Mesodermal cell (in vitro differentiated cells): ENCODE data around the gene CHST3.

Source experiments
- H3K27ac ChIP-seq: 2 replicates; pipeline ENCODE4 v1.7.0; 2013; ENCODE audit warnings: mild to moderate bottlenecking, low read depth, low read length, moderate library complexity; ENCODE audit not compliant: severe bottlenecking
- H3K36me3 ChIP-seq: 2 replicates; pipeline ENCODE4 v1.7.1; 2013; ENCODE audit warnings: mild to moderate bottlenecking, low read length, moderate library complexity; ENCODE audit not compliant: control insufficient read depth, insufficient read depth
- H3K4me1 ChIP-seq: one replicate; pipeline ENCODE4 v1.7.1; 2013; ENCODE audit warnings: mild to moderate bottlenecking, low read length; ENCODE audit not compliant: insufficient read depth, control insufficient read depth, poor library complexity, severe bottlenecking
- H3K4me3 ChIP-seq: 2 replicates; pipeline ENCODE4 v1.7.0; 2013; ENCODE audit warnings: low read length, control low read depth, mild to moderate bottlenecking; ENCODE audit not compliant: insufficient read depth, poor library complexity, severe bottlenecking; ENCODE audit errors: extremely low read depth
- H3K9me3 ChIP-seq: 2 replicates; pipeline ENCODE4 v1.7.1; 2013; ENCODE audit warnings: mild to moderate bottlenecking, low read length, moderate library complexity; ENCODE audit not compliant: control insufficient read depth
- WGBS, 2 experiments: methylation state at CpG; one replicate each; pipeline ENCODE4 v1.1.5; 2013; ENCODE audit warnings: missing lambda C conversion rate in 2 of 2; ENCODE audit not compliant: insufficient coverage in 2 of 2; 5-methylcytosine and 5-hydroxymethylcytosine counted together

Gene CHST3

GRCh38 chr10:71995449-71995848 lies 31.3 kb downstream of the CHST3 start:
- Histone ChIP-seq H3K4me3 (no peak overlapping the region), H3K4me1 (peaks cover 26% of the 10 kb centered on the region), H3K27ac (no peak overlapping the region), H3K9me3 (no peaks in the 10 kb centered on the region), H3K36me3 (no peaks in the 10 kb centered on the region)
- 80 to 100% methylated on average over 1 of the region's 3 CpGs for WGBS, 2 experiments

GRCh38 chr10:71995887-71996575 lies 31.8 kb downstream of the CHST3 start:
- Histone ChIP-seq H3K27ac (no peak overlapping the region), H3K36me3 (no peaks in the 10 kb centered on the region), H3K4me3 (no peak overlapping the region), H3K4me1 (peaks cover 26% of the 10 kb centered on the region), H3K9me3 (no peaks in the 10 kb centered on the region)
- WGBS, 2 experiments = 67 to 100% methylated on average over 1 of the region's 6 CpGs

GRCh38 chr10:71996592-71997371 lies 32.6 kb downstream of the CHST3 start:
- no peaks in the 10 kb centered on the region for H3K36me3 ChIP-seq
- H3K27ac ChIP-seq = no peak overlapping the region
- peaks cover 26% of the 10 kb centered on the region for H3K4me1 ChIP-seq
- no peaks in the 10 kb centered on the region for H3K9me3 ChIP-seq
- WGBS, 2 experiments = 92 to 100% methylated on average over 5 of the region's 13 CpGs
- no peak overlapping the region for H3K4me3 ChIP-seq

GRCh38 chr10:71998119-71998839 lies 34.1 kb downstream of the CHST3 start:
- H3K27ac ChIP-seq = peak overlapping the region; percentile 69
- no peak overlapping the region for H3K4me3 ChIP-seq

GRCh38 chr10:71998840-71999194 lies 34.6 kb downstream of the CHST3 start:
- peak overlapping the region; percentile 69 for H3K27ac ChIP-seq
- no peaks in the 10 kb centered on the region for H3K9me3 ChIP-seq
- peaks cover 26% of the 10 kb centered on the region for H3K4me1 ChIP-seq
- no peaks in the 10 kb centered on the region for H3K36me3 ChIP-seq
- H3K4me3 ChIP-seq = no peak overlapping the region
- 46% methylated on average over 2 of the region's 5 CpGs; no CpG with 5 or more reads in 1 of the 2 experiments for WGBS, 2 experiments

More at GRCh38 chr10:71998119-71998839, 34.1 kb downstream of the CHST3 start:
- H3K9me3 ChIP-seq = no peaks in the 10 kb centered on the region
- H3K4me1 ChIP-seq = peaks cover 26% of the 10 kb centered on the region
- no peaks in the 10 kb centered on the region for H3K36me3 ChIP-seq
- WGBS, 2 experiments = 92% methylated on average over 12 of the region's 14 CpGs

GRCh38 chr10:71999360-72000072 lies 35.3 kb downstream of the CHST3 start:
- WGBS, 2 experiments = 69 to 70% methylated on average over 13 to 18 of the region's 21 CpGs
- Histone ChIP-seq H3K4me1 (peaks cover 26% of the 10 kb centered on the region), H3K27ac (peak overlapping the region; percentile 69), H3K4me3 (no peak overlapping the region), H3K9me3 (no peaks in the 10 kb centered on the region), H3K36me3 (peaks cover 2% of the 10 kb centered on the region)

GRCh38 chr10:72000073-72001032 lies 36.2 kb downstream of the CHST3 start:
- Histone ChIP-seq H3K36me3 (peaks cover 5% of the 10 kb centered on the region), H3K4me1 (peaks cover 26% of the 10 kb centered on the region), H3K4me3 (no peak overlapping the region), H3K9me3 (no peaks in the 10 kb centered on the region), H3K27ac (no peak overlapping the region)
- WGBS, 2 experiments = 89 to 90% methylated on average over 10 to 13 of the region's 14 CpGs

- H3K36me3 ChIP-seq = peaks cover 8% of the 10 kb centered on the region
- H3K9me3 ChIP-seq = no peaks in the 10 kb centered on the region
- peaks cover 25% of the 10 kb centered on the region for H3K4me1 ChIP-seq
- H3K4me3 ChIP-seq = no peak overlapping the region
- 94 to 95% methylated on average over 3 to 4 of the region's 4 CpGs for WGBS, 2 experiments
- no peak overlapping the region for H3K27ac ChIP-seq
Measured at GRCh38 chr10:72001033-72001395, 36.8 kb downstream of the CHST3 start.

GRCh38 chr10:72002354-72003295 lies 38.4 kb downstream of the CHST3 start:
- 50 to 100% methylated on average over 2 to 3 of the region's 8 CpGs for WGBS, 2 experiments
- H3K4me1 ChIP-seq = peaks cover 19% of the 10 kb centered on the region
- no peak overlapping the region for H3K4me3 ChIP-seq

More at GRCh38 chr10:72002354-72003295, 38.4 kb downstream of the CHST3 start:
- Histone ChIP-seq H3K9me3 (no peaks in the 10 kb centered on the region), H3K36me3 (peaks cover 24% of the 10 kb centered on the region), H3K27ac (no peak overlapping the region)
